HG03575 (cell line): ENCODE data around the gene TIGD6.

Source experiments
- ATAC-seq: cut with Tn5 transposase; IDR thresholded peaks from one replicate; pipeline ENCODE4 v1.9.1; 2021; ENCODE audit not compliant: unreplicated experiment, insufficient number of reproducible peaks, low FRiP score; ENCODE audit errors: extremely low read depth

TIGD6 gene

GRCh38 chr5:150020249-150020648 lies 19.8 kb upstream of the TIGD6 start:
- no peak for ATAC-seq

GRCh38 chr5:150017226-150018005 lies 17.0 kb upstream of the TIGD6 start:
- no peak for ATAC-seq

GRCh38 chr5:150016537-150016936 lies 16.1 kb upstream of the TIGD6 start:
- no peak for ATAC-seq

- ATAC-seq, result no peak
Measured at GRCh38 chr5:150015415-150015814, 15.0 kb upstream of the TIGD6 start.

- no peak for ATAC-seq
Measured at GRCh38 chr5:150014456-150014855, 14.0 kb upstream of the TIGD6 start.

- ATAC-seq, result no peak
Measured at GRCh38 chr5:150013931-150014330, 13.5 kb upstream of the TIGD6 start.

GRCh38 chr5:150009671-150010387 lies 9.4 kb upstream of the TIGD6 start:
- no peak for ATAC-seq

- ATAC-seq, result no peak
Measured at GRCh38 chr5:150007050-150007449, 6.6 kb upstream of the TIGD6 start.

GRCh38 chr5:150006318-150006717 lies 5.9 kb upstream of the TIGD6 start:
- no peak for ATAC-seq

- peak; percentile 40 for ATAC-seq
Measured at GRCh38 chr5:150001660-150002486, 1.4 kb upstream of the TIGD6 start.

GRCh38 chr5:150000990-150001659 lies 671 bp upstream of the TIGD6 start:
- ATAC-seq, result no peak

GRCh38 chr5:149999866-150000255 lies 593 bp downstream of the TIGD6 start:
- ATAC-seq, result no peak

GRCh38 chr5:149999359-149999758 lies 1.1 kb downstream of the TIGD6 start:
- no peak for ATAC-seq

GRCh38 chr5:149998281-149998680 lies 2.2 kb downstream of the TIGD6 start:
- ATAC-seq, result no peak

GRCh38 chr5:149996205-149996890 lies 4.1 kb downstream of the TIGD6 start:
- no peak for ATAC-seq

- ATAC-seq, result no peak
Measured at GRCh38 chr5:149995385-149996204, 4.9 kb downstream of the TIGD6 start.

GRCh38 chr5:149993471-149993870 lies 7.0 kb downstream of the TIGD6 start:
- ATAC-seq, result no peak
